Measurements from ENCODE around the gene APBB3. TPM values are rescaled to one million over a fixed set of nuclear protein-coding genes. Genes with fewer than 3 reads are reported as not detected.

APBB3 gene
- total RNA-seq, 1 donor from 2014 or later = 16.7 TPM

GRCh38 chr5:140548300-140548688 lies 16.1 kb downstream of the APBB3 start:
- Histone ChIP-seq H3K4me1 (peaks cover 33% of the 10 kb centered on the region), H3K27me3 (no peaks in the 10 kb centered on the region), H3K36me3 (peaks cover 0 to 36% of the 10 kb centered on the region in 2 donors), H3K9me3 (no peaks in the 10 kb centered on the region), H3K27ac (peak overlapping the region; percentile 89), H3K4me3 (peak overlapping the region; percentile 50 to 75)
- no peak for DNase-seq (ENCODE audit: extremely low spot score in 2 of 2)
- intact Hi-C loops (cut with DNase I) = loop anchor here (5.0 to 10.0 kb wide), 2 partner anchors 99 to 143 kb away; partner anchors contain the start of genes ANKHD1, IK and NDUFA2
- TF ChIP-seq POLR2AphosphoS5 (IDR thresholded peaks at IDR 0.05; ENCODE audit: insufficient read depth in 1 of 2, low read depth in 1 of 2) = peak in 1 of 2 donors; percentile 36
- TF ChIP-seq POLR2A (IDR thresholded peaks at IDR 0.05) = no peak
- TF ChIP-seq, protein P1, sequence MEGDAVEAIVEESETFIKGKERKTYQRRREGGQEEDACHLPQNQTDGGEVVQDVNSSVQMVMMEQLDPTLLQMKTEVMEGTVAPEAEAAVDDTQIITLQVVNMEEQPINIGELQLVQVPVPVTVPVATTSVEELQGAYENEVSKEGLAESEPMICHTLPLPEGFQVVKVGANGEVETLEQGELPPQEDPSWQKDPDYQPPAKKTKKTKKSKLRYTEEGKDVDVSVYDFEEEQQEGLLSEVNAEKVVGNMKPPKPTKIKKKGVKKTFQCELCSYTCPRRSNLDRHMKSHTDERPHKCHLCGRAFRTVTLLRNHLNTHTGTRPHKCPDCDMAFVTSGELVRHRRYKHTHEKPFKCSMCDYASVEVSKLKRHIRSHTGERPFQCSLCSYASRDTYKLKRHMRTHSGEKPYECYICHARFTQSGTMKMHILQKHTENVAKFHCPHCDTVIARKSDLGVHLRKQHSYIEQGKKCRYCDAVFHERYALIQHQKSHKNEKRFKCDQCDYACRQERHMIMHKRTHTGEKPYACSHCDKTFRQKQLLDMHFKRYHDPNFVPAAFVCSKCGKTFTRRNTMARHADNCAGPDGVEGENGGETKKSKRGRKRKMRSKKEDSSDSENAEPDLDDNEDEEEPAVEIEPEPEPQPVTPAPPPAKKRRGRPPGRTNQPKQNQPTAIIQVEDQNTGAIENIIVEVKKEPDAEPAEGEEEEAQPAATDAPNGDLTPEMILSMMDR (IDR thresholded peaks at IDR 0.05) = no peak

DNA sequence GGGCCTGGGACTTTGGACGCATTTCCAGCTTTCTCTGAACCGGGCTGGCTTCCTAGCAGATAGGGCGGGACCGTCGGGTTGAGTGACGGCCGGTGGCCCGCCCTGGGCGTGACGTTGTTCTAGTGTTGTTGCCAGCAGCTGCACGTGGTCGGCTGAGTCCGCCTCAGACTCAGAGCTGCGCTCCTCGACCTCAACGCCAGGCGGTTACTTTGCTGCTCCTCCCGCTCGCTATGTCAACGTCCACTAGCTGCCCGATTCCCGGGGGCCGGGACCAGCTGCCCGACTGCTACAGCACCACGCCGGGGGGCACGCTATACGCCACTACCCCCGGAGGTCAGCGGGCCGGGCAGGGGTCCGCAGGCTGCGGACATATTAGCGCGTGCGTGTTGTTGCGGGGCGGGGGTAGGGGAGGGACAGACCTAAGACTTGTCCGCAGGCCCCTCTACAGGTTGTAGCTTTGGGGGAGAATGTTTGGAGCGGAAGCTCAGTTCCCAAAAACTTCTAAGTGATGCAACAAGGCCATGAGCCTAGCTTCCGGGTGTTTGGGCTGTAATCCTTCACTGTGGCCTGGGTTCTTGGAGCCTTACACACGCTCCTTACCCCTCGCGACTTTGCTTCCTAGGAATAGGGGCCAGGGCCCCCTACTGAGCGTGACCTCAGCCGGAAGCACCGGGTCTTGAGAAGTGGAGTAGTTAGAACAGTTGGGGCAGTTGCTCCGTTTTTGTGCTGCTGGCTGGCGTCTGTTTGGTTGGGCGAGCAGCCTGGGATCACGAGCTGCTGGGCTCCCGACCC lies 16.7 kb downstream of the APBB3 start, which contains the start of gene EIF4EBP3:
TSS of gene EIF4EBP3 (plus strand) at position 155 of the 792 bp plus-strand sequence. CDS start at position 231, 76 bp downstream.
- Histone ChIP-seq H3K27me3 (no peaks in the 10 kb centered on the region), H3K36me3 (peaks cover 0 to 42% of the 10 kb centered on the region in 2 donors), H3K4me3 (peak within 1 kb of the TSS; percentile 50 to 75), H3K27ac (peak within 1 kb of the TSS; percentile 89), H3K4me1 (peaks cover 33% of the 10 kb centered on the region), H3K9me3 (no peaks in the 10 kb centered on the region)
- peak; percentile 98 for DNase-seq (ENCODE audit: extremely low spot score in 2 of 2)
- intact Hi-C loops (cut with DNase I) = loop anchor here (5.0 to 10.0 kb wide), 2 partner anchors 100 to 143 kb away; partner anchors contain the start of genes ANKHD1, IK and NDUFA2
- TF ChIP-seq, protein P1 (IDR thresholded peaks at IDR 0.05) = peak in 1 of 3 experiments; percentile 86
- TF ChIP-seq POLR2A (IDR thresholded peaks at IDR 0.05) (peak; percentile 46 to 76), POLR2AphosphoS5 (IDR thresholded peaks at IDR 0.05; ENCODE audit: insufficient read depth in 1 of 2, low read depth in 1 of 2) (peak; percentile 67 to 97)

DNA sequence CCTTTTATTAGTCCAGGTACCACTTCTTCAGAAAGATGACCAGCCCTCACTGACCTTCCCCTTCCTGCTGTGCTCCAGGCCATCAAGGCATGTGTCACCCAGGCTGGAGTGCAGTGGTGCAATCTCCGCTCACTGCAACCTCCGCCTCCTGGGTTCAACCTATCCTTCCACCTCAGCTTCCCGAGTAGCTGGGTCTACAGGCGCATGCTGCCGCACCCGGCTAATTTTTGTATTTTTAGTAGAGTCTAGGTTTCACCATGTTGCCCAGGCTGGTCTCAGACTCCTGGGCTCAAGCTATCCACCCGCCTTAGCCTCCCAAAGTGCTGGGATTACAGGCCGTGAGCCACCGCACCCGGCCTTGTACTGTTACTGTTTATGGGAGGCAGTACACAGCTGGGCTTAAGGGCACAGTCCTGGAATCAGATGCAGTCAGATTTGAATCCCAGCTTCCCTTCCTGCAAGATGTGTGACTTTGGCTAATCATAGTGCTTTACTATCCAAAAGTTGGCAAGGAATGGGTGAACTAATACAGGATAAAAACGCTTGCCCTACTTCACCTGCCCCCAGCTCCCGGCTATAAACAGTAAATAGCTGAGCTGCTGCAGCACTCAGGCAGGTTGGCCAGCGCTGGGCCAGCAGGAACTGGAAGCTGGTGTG lies 17.4 kb downstream of the APBB3 start:
- Histone ChIP-seq H3K4me3 (peak overlapping the region; percentile 50 to 75), H3K27me3 (no peaks in the 10 kb centered on the region), H3K36me3 (peaks cover 0 to 46% of the 10 kb centered on the region in 2 donors), H3K9me3 (no peaks in the 10 kb centered on the region), H3K27ac (peak overlapping the region; percentile 89), H3K4me1 (peaks cover 33% of the 10 kb centered on the region)
- intact Hi-C loops (cut with DNase I) = loop anchor here (5.0 to 10.0 kb wide), 2 partner anchors 100 to 142 kb away; partner anchors contain the start of genes ANKHD1, IK and NDUFA2
- TF ChIP-seq POLR2AphosphoS5 (IDR thresholded peaks at IDR 0.05; ENCODE audit: insufficient read depth in 1 of 2, low read depth in 1 of 2) = no peak
- no peak for TF ChIP-seq POLR2A (IDR thresholded peaks at IDR 0.05)
- TF ChIP-seq, protein P1 (IDR thresholded peaks at IDR 0.05) = no peak
- peak in 1 of 2 donors; percentile 89 for DNase-seq (ENCODE audit: extremely low spot score in 2 of 2)

DNA sequence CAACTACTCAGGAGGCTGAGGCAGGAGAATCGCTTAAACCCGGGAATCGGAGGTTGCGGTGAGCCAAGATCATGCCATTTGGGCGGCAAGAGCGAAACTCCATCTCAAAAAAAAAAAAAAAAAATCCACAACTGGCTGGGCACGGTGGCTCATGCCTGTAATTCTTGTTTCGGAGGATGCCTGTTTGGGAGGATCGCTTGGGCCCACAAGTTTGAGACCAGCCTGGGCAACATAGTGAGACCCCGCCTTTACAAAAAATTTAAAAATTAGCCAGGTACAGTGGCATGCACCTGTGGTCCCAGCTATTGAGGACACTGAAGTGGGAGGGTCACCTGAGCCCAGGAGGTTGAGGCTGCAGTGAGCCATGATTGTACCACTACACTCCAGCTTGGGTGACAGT lies 18.8 kb downstream of the APBB3 start:
- Histone ChIP-seq H3K9me3 (no peaks in the 10 kb centered on the region), H3K36me3 (peaks cover 0 to 46% of the 10 kb centered on the region in 2 donors), H3K4me1 (peaks cover 33% of the 10 kb centered on the region), H3K4me3 (no peak overlapping the region), H3K27ac (no peak overlapping the region), H3K27me3 (no peaks in the 10 kb centered on the region)
- TF ChIP-seq, protein P1 (IDR thresholded peaks at IDR 0.05) = no peak
- TF ChIP-seq POLR2A (IDR thresholded peaks at IDR 0.05) (no peak), POLR2AphosphoS5 (IDR thresholded peaks at IDR 0.05; ENCODE audit: insufficient read depth in 1 of 2, low read depth in 1 of 2) (no peak)
- DNase-seq (ENCODE audit: extremely low spot score in 2 of 2) = no peak
- intact Hi-C loops (cut with DNase I) = loop anchor here (5.0 to 10.0 kb wide), 2 partner anchors 102 to 141 kb away; partner anchors contain the start of genes ANKHD1, IK and NDUFA2

Data from vagina (tissue), 2 donors.